ENCODE data around the gene NFE2L2.

DNA sequence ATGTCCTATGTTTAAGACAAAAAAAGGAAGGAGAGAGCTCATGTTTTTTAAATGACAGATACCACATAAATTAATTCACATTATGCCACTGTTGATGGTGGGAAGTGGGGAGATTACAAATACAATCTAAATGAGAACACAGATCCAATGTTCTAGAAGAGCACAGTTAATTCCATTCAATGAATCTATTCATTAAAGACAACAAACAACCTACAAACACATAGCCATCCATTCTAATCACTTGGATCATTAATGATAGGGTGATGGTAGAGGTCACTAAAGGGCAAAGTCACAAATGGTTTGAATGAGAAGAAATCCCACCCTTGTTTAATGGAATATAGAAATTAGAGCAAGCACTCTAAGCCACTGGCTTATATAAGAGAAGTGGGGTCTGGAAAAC is 30.3 kb downstream of the NFE2L2 start:
- TF ChIP-seq CTCF (IDR thresholded peaks at IDR 0.05) (no peak), EZH2 (IDR thresholded peaks at IDR 0.05; ENCODE audit: borderline replicate concordance, insufficient read depth, low read depth, low read length, poor library complexity, severe bottlenecking) (no peak)
